HG02840 (cell line): ENCODE results near the gene FANCG.

Experiments
- ATAC-seq: cut with Tn5 transposase; IDR thresholded peaks from one replicate; pipeline ENCODE4 v1.9.1; 2021; ENCODE audit warnings: mild to moderate bottlenecking, moderate library complexity, moderate number of reproducible peaks; ENCODE audit not compliant: unreplicated experiment, low FRiP score

FANCG gene

GRCh38 chr9:35079426-35080341 is at the start of gene FANCG:
Gene FANCG, minus strand, starts transcription at chr9:35079942. Its CDS starts 418 bp downstream, at chr9:35079524.
- ATAC-seq = peak; percentile 88

GRCh38 chr9:35116898-35117551 is 37.3 kb upstream of the FANCG start:
- peak; percentile 53 for ATAC-seq

- ATAC-seq = peak; percentile 5
These were observed 36.8 kb upstream of the FANCG start for GRCh38 chr9:35116539-35116897.

- peak; percentile 55 for ATAC-seq
These were observed 36.2 kb upstream of the FANCG start, which contains the start of gene ATOSB for GRCh38 chr9:35115680-35116538. Gene ATOSB, minus strand, starts transcription at chr9:35115862. Its CDS starts 7,588 bp downstream, at chr9:35108274.

- ATAC-seq = no peak
These were observed 35.3 kb upstream of the FANCG start for GRCh38 chr9:35114840-35115628.

- no peak for ATAC-seq
These were observed 34.5 kb upstream of the FANCG start for GRCh38 chr9:35114113-35114839.

- no peak for ATAC-seq
These were observed 32.7 kb upstream of the FANCG start for GRCh38 chr9:35112257-35113020.

GRCh38 chr9:35111001-35111933 is 31.5 kb upstream of the FANCG start:
- peak; percentile 74 for ATAC-seq

- no peak for ATAC-seq
These were observed 30.6 kb upstream of the FANCG start for GRCh38 chr9:35110327-35110761.

GRCh38 chr9:35108946-35109575 is 29.3 kb upstream of the FANCG start:
- ATAC-seq = no peak

GRCh38 chr9:35108461-35108860 is 28.7 kb upstream of the FANCG start:
- ATAC-seq = no peak

GRCh38 chr9:35107297-35108290 is 27.9 kb upstream of the FANCG start:
- no peak for ATAC-seq

- no peak for ATAC-seq
These were observed 26.6 kb upstream of the FANCG start for GRCh38 chr9:35106343-35106730.

GRCh38 chr9:35105571-35106342 is 26.0 kb upstream of the FANCG start:
- ATAC-seq = no peak

GRCh38 chr9:35105126-35105525 is 25.4 kb upstream of the FANCG start:
- ATAC-seq = no peak
